Psoas muscle (tissue), 8 donors: ENCODE results near the gene CHST8. TPM values are rescaled to one million over a fixed set of nuclear protein-coding genes. Genes with fewer than 3 reads are reported as not detected.

Experiments
- ATAC-seq, 4 donors: fragments of 200-7000 bp; cut with Tn5 transposase; one replicate each; pipeline ENCODE4 v1.9.1; 2020; ENCODE audit warnings: moderate library complexity in 3 of 4, mild to moderate bottlenecking in 2 of 4
- DNase-seq, 2 donors: peaks; one replicate each; pipeline ENCODE4 v3.0.0-alpha.2; 2020
- H3K27ac ChIP-seq: fragments of 200-600 bp; one replicate; pipeline ENCODE4 v1.8.0; 2022
- H3K27me3 ChIP-seq, 3 donors: fragments of 200-600 bp in 1 of 3; one replicate each; pipeline versions ENCODE4 v1.6.1 to v1.8.0; 2013 to 2022; ENCODE audit warnings: low read length in 2 of 3, mild to moderate bottlenecking in 2 of 3, moderate library complexity in 1 of 3; ENCODE audit not compliant: insufficient read depth in 3 of 3
- H3K36me3 ChIP-seq, 2 donors: fragments of 200-600 bp in 1 of 2; one replicate each; pipeline versions ENCODE4 v1.6.1 to v1.8.0; 2013 to 2022; ENCODE audit warnings: low read depth in 1 of 2, mild to moderate bottlenecking in 1 of 2, moderate library complexity in 1 of 2; ENCODE audit not compliant: insufficient read depth in 1 of 2
- H3K4me1 ChIP-seq: fragments of 200-600 bp; one replicate; pipeline ENCODE4 v1.8.0; 2022
- H3K4me3 ChIP-seq: fragments of 200-600 bp; one replicate; pipeline ENCODE4 v1.8.0; 2022; ENCODE audit warnings: mild to moderate bottlenecking
- H3K9me3 ChIP-seq: fragments of 200-600 bp; one replicate; pipeline ENCODE4 v1.8.0; 2022
- CTCF ChIP-seq: fragments of 200-600 bp; IDR thresholded peaks from one replicate; pipeline ENCODE4 v1.8.0; 2022; ENCODE audit warnings: antibody characterized with exemption
- WGBS, 3 donors: extraction: QIAGEN DNeasy Blood & Tissue Kit; methylation state at CpG; one replicate each; pipeline versions ENCODE4 v1.1.6 to v1.1.7; 2013; 5-methylcytosine and 5-hydroxymethylcytosine counted together
- intact Hi-C, 2 donors: fragments of 100-400 bp; cut with DNase I; formaldehyde crosslinking; loops; one replicate each; pipeline versions ENCODE4 v1.11.0 to v1.14.2; 2022
- polyA plus RNA-seq, 3 donors: library from polyadenylated mRNA; stranded (reverse); fragments of 200-250 nt; gene quantifications; one replicate each; pipeline ENCODE4 v1.2.3, GENCODE V29; 2013
- total RNA-seq, 4 donors: library from RNA; stranded (reverse); fragmentation: NEBNext Ultra II Directional in 2 of 4; extraction: Animal tissue kit (Norgen Biotek cat#: 25700) in 2 of 4; gene quantifications; one replicate each; pipeline versions ENCODE4 v1.2.1 to v1.2.4, GENCODE V29; 2021 to 2023
- donor health status: healthy with polysubstance abuse.
- donor health status: DM: no; HTN: no; CAD: no; lungs with moderate emphysema.
- donor health status: Bipolar disorder and iron deficiency.
- donor health status: healthy.
- donor health status: DM: yes; HTN: yes; CAD: no.
- donor health status: DM: no; HTN: no; CAD: no.
- donor health status: DM: no; HTN: no; CAD: no.
- donor health status: DM: yes; HTN: yes; CAD: no.

The CHST8 gene
- total and polyA plus RNA-seq, 7 donors = 0.05 to 0.60 (median 0.23) TPM; not detected in 1

GRCh38 chr19:33750587-33751435, 129.1 kb downstream of the CHST8 start:
- WGBS, 3 donors = 40 to 43% (median 42%) methylated on average over 18 of the region's 18 CpGs
- intact Hi-C loops = no loop called here
- Histone ChIP-seq H3K9me3 (no peaks in the 10 kb centered on the region), H3K27ac (no peak overlapping the region), H3K4me3 (no peak overlapping the region), H3K36me3 (no peaks in the 10 kb centered on the region), H3K27me3 (peaks cover 0 to 44% (median 9%) of the 10 kb centered on the region in 3 donors), H3K4me1 (no peaks in the 10 kb centered on the region)
- no peak for ATAC-seq
- no peak for TF ChIP-seq CTCF
- DNase-seq = no peak

- Histone ChIP-seq H3K36me3 (no peaks in the 10 kb centered on the region), H3K27ac (no peak overlapping the region), H3K4me3 (no peak overlapping the region), H3K9me3 (no peaks in the 10 kb centered on the region), H3K27me3 (peaks cover 0 to 41% (median 9%) of the 10 kb centered on the region in 3 donors), H3K4me1 (no peaks in the 10 kb centered on the region)
- 63 to 66% (median 65%) methylated on average over 5 of the region's 5 CpGs for WGBS, 3 donors
- ATAC-seq (no peak), DNase-seq (no peak)
- TF ChIP-seq CTCF = no peak
- intact Hi-C loops = no loop called here
Observed at GRCh38 chr19:33751436-33751770, 129.7 kb downstream of the CHST8 start.

GRCh38 chr19:33752018-33752800, 130.5 kb downstream of the CHST8 start:
- Histone ChIP-seq H3K27ac (no peak overlapping the region), H3K4me3 (no peak overlapping the region), H3K27me3 (peaks cover 0 to 35% (median 6%) of the 10 kb centered on the region in 3 donors), H3K36me3 (no peaks in the 10 kb centered on the region), H3K9me3 (no peaks in the 10 kb centered on the region), H3K4me1 (no peaks in the 10 kb centered on the region)
- intact Hi-C loops = no loop called here
- ATAC-seq (no peak), DNase-seq (no peak)
- 23 to 33% (median 31%) methylated on average over 27 of the region's 27 CpGs for WGBS, 3 donors
- TF ChIP-seq CTCF = no peak

GRCh38 chr19:33752945-33753344, 131.2 kb downstream of the CHST8 start:
- Histone ChIP-seq H3K27ac (no peak overlapping the region), H3K27me3 (peaks cover 0 to 35% (median 5%) of the 10 kb centered on the region in 3 donors), H3K9me3 (no peaks in the 10 kb centered on the region), H3K4me3 (no peak overlapping the region), H3K36me3 (no peaks in the 10 kb centered on the region), H3K4me1 (no peaks in the 10 kb centered on the region)
- intact Hi-C loops = no loop called here
- ATAC-seq = no peak
- TF ChIP-seq CTCF = no peak
- WGBS, 3 donors = 51 to 69% (median 60%) methylated on average over 6 of the region's 6 CpGs
- no peak for DNase-seq
